Tibial nerve (tissue), 4 donors: Measurements from ENCODE around the gene DDX1.

Source experiments
- CTCF ChIP-seq, 5 experiments: fragments of 200-600 bp in 3 of 5; fragments of 450-650 bp in 2 of 5; sonication (generic) in 3 of 5; IDR thresholded peaks; one replicate each; pipeline ENCODE4 v1.5.1; 2016 to 2019; ENCODE audit warnings: antibody characterized with exemption in 5 of 5, mild to moderate bottlenecking in 3 of 5, moderate library complexity in 2 of 5
- EP300 ChIP-seq, 2 donors: sonication (generic); formaldehyde crosslinking; IDR thresholded peaks; one replicate each; pipeline ENCODE4 v1.6.1; 2017; ENCODE audit warnings: antibody characterized with exemption in 2 of 2, mild to moderate bottlenecking in 1 of 2
- POLR2A ChIP-seq, 2 donors: fragments of 450-650 bp; IDR thresholded peaks; one replicate each; pipeline ENCODE4 v1.6.1; 2017; ENCODE audit warnings: antibody characterized with exemption in 2 of 2, mild to moderate bottlenecking in 2 of 2, moderate library complexity in 2 of 2

- TF ChIP-seq CTCF (IDR thresholded peaks at IDR 0.05), result no peak
- TF ChIP-seq POLR2A (IDR thresholded peaks at IDR 0.05), result no peak
- no peak for TF ChIP-seq EP300 (IDR thresholded peaks at IDR 0.05)
Observed at GRCh38 chr2:15559379-15560139, 32.1 kb upstream of the DDX1 start.
